Stimulated activated CD4-positive, alpha-beta T cell treated with anti-CD3 and anti-CD28 coated beads, Interleukin-15, amount 100 ng/mL, for 1 hour (primary cell): ENCODE data around the gene TMEM213.

Source experiments
- DNase-seq, 2 donors: peaks; one replicate each; pipeline ENCODE4 v3.0.0-alpha.2; 2020; ENCODE audit warnings: low read depth in 1 of 2, low spot score in 1 of 2

The TMEM213 gene

GRCh38 chr7:138837627-138838026, 39.8 kb downstream of the TMEM213 start:
- DNase-seq, result no peak

GRCh38 chr7:138838166-138838565, 40.4 kb downstream of the TMEM213 start:
- no peak for DNase-seq

DNA sequence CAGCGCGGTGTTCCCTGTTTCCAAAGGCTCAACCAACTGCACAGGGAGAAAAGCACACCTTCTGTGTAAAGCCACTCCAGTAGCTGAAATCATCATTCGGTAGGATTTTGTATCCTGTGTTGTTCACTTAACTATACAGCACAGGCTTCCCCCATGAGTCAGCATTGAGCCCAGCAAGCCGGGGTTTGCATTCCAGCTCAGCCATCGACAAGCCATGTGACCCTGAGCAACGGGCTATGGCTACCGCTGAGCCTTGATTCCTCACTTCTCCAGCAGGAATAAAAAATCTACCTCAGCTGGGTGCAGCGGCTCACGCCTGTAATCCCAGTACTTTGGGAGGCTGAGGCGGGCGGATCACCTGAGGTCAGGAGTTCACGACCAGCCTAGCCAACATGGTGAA, 44.3 kb downstream of the TMEM213 start:
- DNase-seq, result no peak

DNA sequence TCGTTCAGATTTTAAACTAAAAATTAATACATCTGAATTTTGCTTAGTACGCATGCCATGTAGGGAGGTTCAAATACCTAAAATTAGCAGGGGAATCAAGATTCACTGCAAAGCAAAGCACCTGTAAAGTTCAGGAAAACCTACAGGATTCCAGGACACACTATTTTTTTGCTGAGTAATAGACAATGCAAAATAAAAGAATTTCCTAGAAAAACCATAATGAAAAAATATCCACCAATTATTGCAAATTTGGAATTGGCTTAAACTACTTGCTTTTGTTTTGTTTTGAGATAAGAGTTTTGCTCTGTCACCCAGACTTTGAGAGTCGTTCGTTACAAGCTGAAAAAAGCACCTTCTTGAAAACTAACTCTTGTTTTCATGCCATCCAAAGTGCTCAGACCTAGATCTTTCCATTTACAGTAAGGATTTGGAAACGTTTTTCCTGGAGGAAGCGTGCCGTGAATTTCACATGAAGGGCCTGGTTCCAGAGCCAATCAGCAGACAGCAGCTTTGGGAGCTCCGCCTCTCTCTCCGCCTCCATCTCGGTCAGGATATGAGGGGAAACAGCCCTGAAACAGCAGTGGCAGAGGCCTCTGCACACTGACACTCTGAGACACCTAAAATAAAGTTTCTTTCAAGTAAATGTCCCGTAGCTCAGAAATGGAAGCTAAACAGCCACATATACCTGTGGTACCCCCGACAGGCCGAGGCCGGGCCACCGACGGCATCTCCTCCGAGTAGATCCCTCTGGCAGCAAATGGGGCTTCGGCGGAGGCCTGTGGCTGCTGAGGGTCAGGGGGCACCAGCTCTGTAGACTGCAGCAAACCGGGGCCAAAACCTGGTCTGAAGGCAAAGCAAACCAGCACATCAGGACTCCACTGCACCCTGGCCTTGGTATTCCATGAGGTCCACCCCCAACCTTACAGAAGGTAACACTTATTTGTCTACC, 46.1 kb downstream of the TMEM213 start:
- no peak for DNase-seq

- DNase-seq, result no peak
Measured at GRCh38 chr7:138845711-138846110, 47.9 kb downstream of the TMEM213 start.

GRCh38 chr7:138848056-138848980, 50.5 kb downstream of the TMEM213 start:
- no peak for DNase-seq

- no peak for DNase-seq
Measured at GRCh38 chr7:138849701-138850100, 51.9 kb downstream of the TMEM213 start.

DNA sequence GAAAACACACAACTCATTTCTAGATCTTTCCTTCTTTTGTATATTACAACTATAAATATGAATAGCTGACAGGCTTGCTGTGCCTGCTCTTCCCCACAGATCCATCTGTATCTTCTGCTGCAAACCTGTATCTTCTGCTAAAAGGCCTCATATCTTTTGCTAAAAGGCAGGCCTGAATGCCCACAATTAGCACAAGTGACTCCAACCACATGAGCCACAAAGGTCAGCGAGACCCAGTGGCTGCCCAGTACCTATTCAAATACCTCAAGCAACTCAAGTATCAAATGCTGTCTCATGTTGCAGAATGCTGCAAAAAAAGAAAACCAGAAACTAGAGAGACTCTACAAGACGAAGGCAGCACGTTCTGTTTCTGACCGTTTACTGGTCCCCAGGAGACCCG, 54.7 kb downstream of the TMEM213 start:
- no peak for DNase-seq

- no peak for DNase-seq
Measured at GRCh38 chr7:138853448-138853847, 55.7 kb downstream of the TMEM213 start.

- no peak for DNase-seq
Measured at GRCh38 chr7:138854115-138854645, 56.4 kb downstream of the TMEM213 start.

DNA sequence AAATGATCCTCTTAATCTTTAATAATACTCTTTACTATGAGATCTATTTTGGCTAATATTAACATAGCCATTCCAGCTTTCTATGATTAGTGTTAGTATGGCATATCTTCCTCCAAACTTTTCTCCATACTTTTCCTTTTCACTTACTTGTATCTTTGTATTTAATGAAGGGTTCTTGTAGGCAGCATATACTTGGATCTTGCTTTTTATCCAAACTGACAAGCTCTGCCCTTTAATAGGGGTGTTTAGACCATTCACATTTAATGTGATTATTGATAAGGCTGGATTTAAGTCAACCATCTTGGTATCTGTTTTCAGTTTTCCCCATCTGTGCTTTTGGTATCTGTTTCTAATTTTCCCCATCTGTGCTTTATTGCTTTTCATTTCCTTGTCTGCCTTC, 59.9 kb downstream of the TMEM213 start:
- DNase-seq, result no peak

DNA sequence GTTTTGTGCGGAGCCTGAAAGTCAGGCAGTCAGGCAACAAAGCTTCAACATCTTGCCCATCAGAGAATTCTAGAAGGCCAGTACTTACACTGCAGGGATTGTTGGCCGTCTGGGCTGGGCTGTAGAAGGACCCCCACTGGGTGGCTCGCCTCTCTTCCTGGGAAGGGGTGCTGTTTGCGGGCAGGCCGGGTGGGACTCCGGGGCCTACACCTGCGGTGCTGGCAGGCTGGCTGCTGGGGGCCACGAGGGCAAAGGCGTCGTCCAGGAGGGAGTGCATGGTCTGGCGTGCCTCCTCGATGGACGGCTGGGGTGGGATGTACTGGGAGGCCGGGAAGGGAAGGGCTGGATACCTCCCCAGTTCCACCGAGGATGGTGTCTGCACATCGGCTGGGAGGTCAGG, 63.3 kb downstream of the TMEM213 start:
- DNase-seq, result no peak

DNA sequence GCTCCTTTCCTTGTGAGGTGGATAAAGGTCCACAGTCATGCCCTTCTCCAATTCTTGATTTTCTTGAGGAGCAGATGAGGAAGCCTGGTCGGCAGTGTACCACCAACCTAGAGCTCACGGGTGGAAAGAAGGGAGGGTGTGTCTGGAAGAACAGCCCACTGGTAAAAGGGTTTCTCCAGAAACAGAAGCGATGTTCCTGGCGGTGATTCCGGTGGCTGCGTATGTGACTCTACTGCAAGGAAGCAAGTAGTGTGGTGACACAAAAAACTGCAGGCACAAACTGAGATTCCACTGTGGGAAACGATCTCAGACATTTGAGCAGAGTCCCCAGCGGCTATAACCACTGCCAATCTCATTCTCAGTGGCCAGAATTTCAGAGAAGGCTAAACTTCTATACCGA, 66.1 kb downstream of the TMEM213 start:
- no peak for DNase-seq

DNA sequence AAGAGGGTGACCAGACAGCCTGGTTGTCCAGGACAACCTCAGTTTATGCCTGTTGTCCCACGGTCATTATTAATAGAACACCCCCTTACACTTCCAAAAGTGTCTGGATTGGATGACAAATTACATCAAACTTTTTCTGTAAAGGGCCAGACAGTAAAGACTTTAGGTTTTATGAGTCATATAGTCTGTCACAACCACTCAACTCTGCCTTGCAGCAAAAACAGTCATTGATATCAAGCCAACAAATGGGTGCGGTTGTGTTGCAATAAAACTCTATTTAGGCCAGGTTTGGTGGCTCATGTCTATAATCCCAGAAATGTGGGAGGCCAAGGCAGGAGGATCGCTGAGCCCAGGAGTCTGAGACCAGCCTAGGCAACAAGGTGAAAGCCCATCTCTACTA, 66.9 kb downstream of the TMEM213 start:
- DNase-seq, result no peak

DNA sequence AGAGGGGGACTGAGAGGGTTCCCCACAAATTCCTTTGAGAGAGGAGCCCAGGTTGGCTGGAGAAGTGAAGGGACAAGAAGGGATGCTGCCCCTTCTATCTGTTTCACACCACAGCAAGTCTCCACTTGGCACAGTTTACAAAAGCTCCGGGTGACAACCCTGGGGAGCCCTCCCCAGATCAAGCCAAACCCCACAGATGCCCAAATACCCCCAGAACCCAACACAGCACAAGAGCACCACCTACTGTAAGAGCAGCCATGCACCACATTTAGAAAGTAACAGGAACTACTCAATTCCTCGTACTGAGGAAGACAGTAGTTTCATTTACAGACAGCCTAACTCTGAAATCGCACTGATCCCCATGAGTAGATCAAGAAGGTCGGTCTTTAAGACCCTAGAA, 68.0 kb downstream of the TMEM213 start:
- DNase-seq, result no peak

DNA sequence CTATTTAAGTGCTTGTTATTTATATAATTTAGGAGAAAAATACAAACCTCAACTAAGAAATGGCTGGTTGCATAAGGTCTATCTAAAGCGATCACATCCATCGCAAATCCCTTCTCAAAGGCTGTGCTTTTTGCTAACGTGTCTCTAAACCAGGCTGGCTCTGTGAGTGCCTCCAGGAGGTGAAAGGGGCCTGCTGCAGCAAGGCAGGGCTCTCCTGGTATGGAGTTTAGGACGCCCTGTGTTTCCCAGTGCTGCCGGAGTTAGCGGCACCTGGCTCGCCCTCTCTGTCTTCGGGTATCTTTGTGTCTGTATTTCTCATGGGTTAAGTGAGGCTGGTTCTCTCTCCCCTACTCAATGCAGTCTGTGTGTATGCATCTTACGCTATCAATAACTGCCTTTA, 68.6 kb downstream of the TMEM213 start:
- DNase-seq, result no peak

- DNase-seq, result no peak
Measured at GRCh38 chr7:138867744-138868143, 70.0 kb downstream of the TMEM213 start.

GRCh38 chr7:138868711-138869110, 70.9 kb downstream of the TMEM213 start:
- DNase-seq, result no peak

GRCh38 chr7:138869353-138869752, 71.6 kb downstream of the TMEM213 start:
- no peak for DNase-seq

- DNase-seq, result no peak
Measured at GRCh38 chr7:138871065-138871813, 73.4 kb downstream of the TMEM213 start.

DNA sequence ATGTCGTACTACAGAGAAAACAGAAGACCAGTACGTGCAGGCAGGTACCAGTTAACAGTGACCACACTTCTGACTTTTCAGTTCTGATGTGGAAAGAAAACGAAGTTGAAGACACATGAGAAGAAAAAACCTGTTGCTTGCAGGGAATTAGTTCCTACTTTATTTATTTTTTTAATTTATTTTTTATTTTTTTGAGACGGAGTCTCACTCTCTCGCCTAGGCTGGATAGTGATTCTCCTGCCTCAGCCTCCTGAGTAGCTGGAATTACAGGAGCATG, 74.0 kb downstream of the TMEM213 start:
- DNase-seq, result no peak
